NCI-H2107 (cell line): ENCODE data around the gene SEMA4G.

ENCODE experiments used
- DNase-seq: peaks from one replicate; lab custom pipeline; 2025; lab: John Stamatoyannopoulos, UW

The SEMA4G gene

GRCh38 chr10:100969187-100970075 lies at the start of gene SEMA4G:
Gene SEMA4G, plus strand, starts transcription at chr10:100969504. Its CDS starts 3,409 bp downstream, at chr10:100972913.
- no peak for DNase-seq

- DNase-seq: no peak
Measured at GRCh38 chr10:100923580-100923979, 45.7 kb upstream of the SEMA4G start.

GRCh38 chr10:100927266-100927665 lies 42.0 kb upstream of the SEMA4G start:
- no peak for DNase-seq

GRCh38 chr10:100928039-100928438 lies 41.3 kb upstream of the SEMA4G start:
- DNase-seq: no peak

- no peak for DNase-seq
Measured at GRCh38 chr10:100930368-100930767, 38.9 kb upstream of the SEMA4G start.

GRCh38 chr10:100934084-100934659 lies 35.1 kb upstream of the SEMA4G start:
- no peak for DNase-seq

- DNase-seq: no peak
Measured at GRCh38 chr10:100939763-100940344, 29.4 kb upstream of the SEMA4G start.

- no peak for DNase-seq
Measured at GRCh38 chr10:100942229-100942628, 27.1 kb upstream of the SEMA4G start.

- DNase-seq: no peak
Measured at GRCh38 chr10:100943508-100943907, 25.8 kb upstream of the SEMA4G start.

- DNase-seq: no peak
Measured at GRCh38 chr10:100945754-100946153, 23.6 kb upstream of the SEMA4G start.

- DNase-seq: no peak
Measured at GRCh38 chr10:100948916-100949315, 20.4 kb upstream of the SEMA4G start.

GRCh38 chr10:100960251-100960650 lies 9.1 kb upstream of the SEMA4G start:
- DNase-seq: no peak

- DNase-seq: no peak
Measured at GRCh38 chr10:100962351-100963080, 6.8 kb upstream of the SEMA4G start.

- no peak for DNase-seq
Measured at GRCh38 chr10:100963826-100964225, 5.5 kb upstream of the SEMA4G start.

- no peak for DNase-seq
Measured at GRCh38 chr10:100965820-100966219, 3.5 kb upstream of the SEMA4G start.

- DNase-seq: no peak
Measured at GRCh38 chr10:100966887-100967286, 2.4 kb upstream of the SEMA4G start.

- DNase-seq: no peak
Measured at GRCh38 chr10:100967332-100967731, 2.0 kb upstream of the SEMA4G start.

- no peak for DNase-seq
Measured at GRCh38 chr10:100968062-100968736, 1.1 kb upstream of the SEMA4G start.

GRCh38 chr10:100968863-100969186 lies 479 bp upstream of the SEMA4G start:
- no peak for DNase-seq

GRCh38 chr10:100970076-100970913 lies 991 bp downstream of the SEMA4G start:
- no peak for DNase-seq
